Osteoblast (primary cell): ENCODE data around the gene MAML2. TPM values are rescaled to one million over a fixed set of nuclear protein-coding genes. Genes with fewer than 3 reads are reported as not detected.
"Not testable (repeated sequence)": the region's sequence is repeated elsewhere in the genome, so short reads cannot be mapped to it uniquely, and the experiment has no call there.

ENCODE experiments used
- DNase-seq: peaks from one replicate; pipeline ENCODE4 v3.0.0; 2011; ENCODE audit warnings: low spot score, mixed read lengths; ENCODE audit not compliant: insufficient read length; ENCODE audit errors: missing footprints
- H2AFZ ChIP-seq: 2 replicates; pipeline ENCODE4 v1.6.0; 2011; ENCODE audit warnings: mild to moderate bottlenecking, low read length
- H3K27ac ChIP-seq: 2 replicates; pipeline ENCODE4 v1.5.1; 2011; ENCODE audit warnings: mild to moderate bottlenecking, low read depth, low read length, moderate library complexity
- H3K27me3 ChIP-seq: 2 replicates; pipeline ENCODE4 v1.6.0; 2012; ENCODE audit warnings: mild to moderate bottlenecking, control low read depth, inconsistent platforms, low read length, moderate library complexity; ENCODE audit not compliant: insufficient read depth
- H3K36me3 ChIP-seq: 2 replicates; pipeline ENCODE4 v1.5.1; 2011; ENCODE audit warnings: mild to moderate bottlenecking, low read length, control low read depth, moderate library complexity; ENCODE audit not compliant: insufficient read depth
- H3K4me1 ChIP-seq: 2 replicates; pipeline ENCODE4 v1.5.1; 2011; ENCODE audit warnings: mild to moderate bottlenecking, low read length, control low read depth, moderate library complexity; ENCODE audit not compliant: insufficient read depth
- H3K4me2 ChIP-seq: 2 replicates; pipeline ENCODE4 v1.6.0; 2011; ENCODE audit warnings: mild to moderate bottlenecking, low read length; ENCODE audit not compliant: insufficient read depth
- H3K4me3 ChIP-seq: fragments of 200-600 bp; sonication (generic); 3 replicates; pipeline ENCODE4 v1.5.1; 2012; ENCODE audit warnings: mild to moderate bottlenecking, low read length, inconsistent platforms; ENCODE audit not compliant: insufficient read depth
- H3K79me2 ChIP-seq: 2 replicates; pipeline ENCODE4 v1.6.0; 2012; ENCODE audit warnings: mild to moderate bottlenecking, low read length, control low read depth, inconsistent platforms; ENCODE audit not compliant: insufficient read depth
- H3K9me3 ChIP-seq: 2 replicates; pipeline ENCODE4 v1.5.1; 2011; ENCODE audit warnings: low read depth, low read length, control low read depth
- H4K20me1 ChIP-seq: 2 replicates; pipeline ENCODE4 v1.6.0; 2012; ENCODE audit warnings: mild to moderate bottlenecking, low read length, control low read depth; ENCODE audit not compliant: insufficient read depth
- CTCF ChIP-seq: IDR thresholded peaks from 2 replicates; pipeline ENCODE4 v1.5.1; 2011; ENCODE audit warnings: mild to moderate bottlenecking, low read depth, low read length, moderate library complexity; ENCODE audit errors: extremely low read depth
- total RNA-seq: library from RNA; depleted of rRNA; stranded (reverse); fragments of >200 nt; gene quantifications from 2 replicates; pipeline ENCODE4 v1.2.3, GENCODE V29; 2012

Gene MAML2
- total RNA-seq, 1 donor = 17.4 TPM

GRCh38 chr11:96287822-96288439 is 55.1 kb downstream of the MAML2 start:
- no peak for TF ChIP-seq CTCF
- H3K9me3 ChIP-seq = no peaks in the 10 kb centered on the region
- peak overlapping the region; percentile 12 for H3K4me2 ChIP-seq
- H4K20me1 ChIP-seq = peaks cover 9% of the 10 kb centered on the region
- peaks cover 3% of the 10 kb centered on the region for H3K36me3 ChIP-seq
- H3K27me3 ChIP-seq = no peaks in the 10 kb centered on the region
- no peak for DNase-seq
- H3K79me2 ChIP-seq = peaks cover 84% of the 10 kb centered on the region
- no peak overlapping the region for H2AFZ ChIP-seq
- H3K4me1 ChIP-seq = peaks cover 17% of the 10 kb centered on the region
- H3K27ac ChIP-seq = peak overlapping the region; percentile 52
- no peak overlapping the region for H3K4me3 ChIP-seq

GRCh38 chr11:96285985-96286384 is 57.0 kb downstream of the MAML2 start:
- H3K9me3 ChIP-seq, H3K27me3 ChIP-seq, H3K36me3 ChIP-seq, H3K27ac ChIP-seq, H3K4me2 ChIP-seq, H3K4me3 ChIP-seq, H2AFZ ChIP-seq, DNase-seq: not testable (repeated sequence)
- H3K79me2 ChIP-seq = peaks cover 83% of the 10 kb centered on the region
- H3K4me1 ChIP-seq = peaks cover 15% of the 10 kb centered on the region
- H4K20me1 ChIP-seq = peaks cover 14% of the 10 kb centered on the region

GRCh38 chr11:96284917-96285316 is 58.1 kb downstream of the MAML2 start:
- peaks cover 14% of the 10 kb centered on the region for H4K20me1 ChIP-seq
- peaks cover 84% of the 10 kb centered on the region for H3K79me2 ChIP-seq
- no peak for TF ChIP-seq CTCF

GRCh38 chr11:96284401-96284800 is 58.6 kb downstream of the MAML2 start:
- no peaks in the 10 kb centered on the region for H3K36me3 ChIP-seq
- H3K4me3 ChIP-seq = no peak overlapping the region
- no peaks in the 10 kb centered on the region for H3K9me3 ChIP-seq
- TF ChIP-seq CTCF = no peak
- peaks cover 82% of the 10 kb centered on the region for H3K79me2 ChIP-seq
- no peak overlapping the region for H3K27ac ChIP-seq
- peaks cover 28% of the 10 kb centered on the region for H3K4me1 ChIP-seq
- H4K20me1 ChIP-seq = peaks cover 17% of the 10 kb centered on the region
- H3K4me2 ChIP-seq = no peak overlapping the region
- no peak for DNase-seq
- no peaks in the 10 kb centered on the region for H3K27me3 ChIP-seq
- no peak overlapping the region for H2AFZ ChIP-seq

More at GRCh38 chr11:96284917-96285316, 58.1 kb downstream of the MAML2 start:
- Histone ChIP-seq H3K4me3 (no peak overlapping the region), H3K9me3 (no peaks in the 10 kb centered on the region), H3K4me1 (peaks cover 23% of the 10 kb centered on the region), H3K4me2 (no peak overlapping the region), H3K27me3 (no peaks in the 10 kb centered on the region), H3K27ac (no peak overlapping the region), H3K36me3 (no peaks in the 10 kb centered on the region), H2AFZ (no peak overlapping the region)
- DNase-seq = no peak
